Liver (tissue), 9 donors: ENCODE measurements around the gene SERPINE2. TPM values are rescaled to one million over a fixed set of nuclear protein-coding genes. Genes with fewer than 3 reads are reported as not detected.

Experiments
- DNase-seq: peaks from one replicate; pipeline ENCODE4 v3.0.0-alpha.2; 2017; ENCODE audit warnings: low spot score
- H3K27ac ChIP-seq, 2 donors: one replicate each; pipeline ENCODE4 v1.7.0; 2013; ENCODE audit warnings: inconsistent platforms in 2 of 2, low read length in 2 of 2, control low read depth in 1 of 2, low read depth in 1 of 2, mild to moderate bottlenecking in 1 of 2
- H3K27me3 ChIP-seq, 4 donors: one replicate each; pipeline versions ENCODE4 v1.6.1 to v1.7.0; 2013; ENCODE audit warnings: low read length in 3 of 4, inconsistent platforms in 1 of 4, mild to moderate bottlenecking in 1 of 4, moderate library complexity in 1 of 4; ENCODE audit not compliant: control insufficient read depth in 4 of 4, insufficient read depth in 4 of 4
- H3K36me3 ChIP-seq, 4 donors: one replicate each; pipeline versions ENCODE4 v1.6.1 to v1.7.0; 2013; ENCODE audit warnings: low read length in 3 of 4, mild to moderate bottlenecking in 3 of 4, low read depth in 1 of 4, moderate library complexity in 1 of 4; ENCODE audit not compliant: control insufficient read depth in 4 of 4, insufficient read depth in 3 of 4
- H3K4me1 ChIP-seq, 4 donors: one replicate each; pipeline versions ENCODE4 v1.6.1 to v1.7.0; 2013; ENCODE audit warnings: low read length in 3 of 4, mild to moderate bottlenecking in 3 of 4, moderate library complexity in 1 of 4; ENCODE audit not compliant: control insufficient read depth in 4 of 4, insufficient read depth in 4 of 4
- H3K4me3 ChIP-seq, 3 donors: one replicate each; pipeline versions ENCODE4 v1.6.1 to v1.7.0; 2013; ENCODE audit warnings: low read length in 3 of 3, control low read depth in 1 of 3, low read depth in 1 of 3, mild to moderate bottlenecking in 1 of 3
- H3K9ac ChIP-seq, 2 donors: one replicate each; pipeline ENCODE4 v1.7.0; 2013; ENCODE audit warnings: low read length in 2 of 2, mild to moderate bottlenecking in 2 of 2, moderate library complexity in 2 of 2, control low read depth in 1 of 2, low read depth in 1 of 2
- H3K9me3 ChIP-seq, 4 donors: one replicate each; pipeline versions ENCODE4 v1.6.1 to v1.7.0; 2013; ENCODE audit warnings: low read length in 3 of 4; ENCODE audit not compliant: control insufficient read depth in 4 of 4
- EGR1 ChIP-seq, 2 donors: IDR thresholded peaks; 2 replicates each; pipeline ENCODE4 v1.6.1; 2016 to 2018; ENCODE audit warnings: antibody characterized with exemption in 2 of 2, low read depth in 2 of 2
- FOXA1 ChIP-seq: IDR thresholded peaks from 2 replicates; pipeline ENCODE4 v1.6.1; 2016; ENCODE audit warnings: antibody characterized with exemption
- HNF4A ChIP-seq, 2 donors: conservative IDR thresholded peaks; 2 replicates each; pipeline ENCODE4 v1.6.1; 2016; ENCODE audit warnings: antibody characterized with exemption in 2 of 2, mild to moderate bottlenecking in 2 of 2
- HNF4G ChIP-seq: IDR thresholded peaks from 2 replicates; pipeline ENCODE4 v1.6.1; 2016; ENCODE audit warnings: antibody characterized with exemption
- JUND ChIP-seq, 2 donors: IDR thresholded peaks; 2 replicates each; pipeline ENCODE4 v1.6.1; 2016; ENCODE audit warnings: antibody characterized with exemption in 2 of 2
- NR2F2 ChIP-seq: IDR thresholded peaks from 2 replicates; pipeline ENCODE4 v1.6.1; 2016; ENCODE audit warnings: antibody characterized with exemption
- RAD21 ChIP-seq, 2 donors: IDR thresholded peaks; 2 replicates each; pipeline ENCODE4 v1.6.1; 2016; ENCODE audit warnings: antibody characterized with exemption in 2 of 2, mild to moderate bottlenecking in 2 of 2
- RXRA ChIP-seq, 2 donors: IDR thresholded peaks; 2 replicates each; pipeline ENCODE4 v1.6.1; 2017 to 2018; ENCODE audit warnings: antibody characterized with exemption in 2 of 2, mild to moderate bottlenecking in 1 of 2
- SP1 ChIP-seq: IDR thresholded peaks from 2 replicates; pipeline ENCODE4 v1.6.1; 2018; ENCODE audit warnings: antibody characterized with exemption, mild to moderate bottlenecking
- TAF1 ChIP-seq: conservative IDR thresholded peaks from 2 replicates; pipeline ENCODE4 v1.6.1; 2016; ENCODE audit warnings: antibody characterized with exemption, mild to moderate bottlenecking
- YY1 ChIP-seq: IDR thresholded peaks from 2 replicates; pipeline ENCODE4 v1.6.1; 2016; ENCODE audit warnings: antibody characterized with exemption, mild to moderate bottlenecking
- ZBTB33 ChIP-seq: IDR thresholded peaks from 2 replicates; pipeline ENCODE4 v1.6.1; 2016; ENCODE audit warnings: antibody characterized with exemption
- WGBS: extraction: QIAGEN DNeasy Blood & Tissue Kit; methylation state at CpG from one replicate; pipeline ENCODE4 v1.1.7; 2013; 5-methylcytosine and 5-hydroxymethylcytosine counted together
- polyA plus RNA-seq, 2 donors: library from polyadenylated mRNA; stranded (reverse) in 1 of 2; unstranded in 1 of 2; fragments of 200-250 nt in 1 of 2; fragments of >200 nt in 1 of 2; fragmentation: Nextera tagmentation in 1 of 2; extraction: Ambion mirVana in 1 of 2; gene quantifications; one replicate each; pipeline versions ENCODE4 v1.2.1 to v1.2.3, GENCODE V29; 2013 to 2015
- total RNA-seq, 2 donors: library from RNA; depleted of rRNA; stranded (reverse); fragments of >200 nt; gene quantifications; one replicate each; pipeline ENCODE4 v1.2.3, GENCODE V29; 2014
- TF ChIP-seq, protein P1 (sequence below): IDR thresholded peaks from 2 replicates; pipeline ENCODE4 v1.6.1; 2016; ENCODE audit warnings: antibody characterized with exemption, mild to moderate bottlenecking
- TF ChIP-seq, protein P2 (sequence below): IDR thresholded peaks from 2 replicates; pipeline ENCODE4 v1.6.1; 2016; ENCODE audit warnings: antibody characterized with exemption
- donor health status: healthy.
- donor health status: healthy.
- donor health status: healthy.
- donor health status: healthy.
- donor health status: healthy.

The SERPINE2 gene
- total and polyA plus RNA-seq, 4 donors = 0.92 to 4.8 (median 2.3) TPM

DNA sequence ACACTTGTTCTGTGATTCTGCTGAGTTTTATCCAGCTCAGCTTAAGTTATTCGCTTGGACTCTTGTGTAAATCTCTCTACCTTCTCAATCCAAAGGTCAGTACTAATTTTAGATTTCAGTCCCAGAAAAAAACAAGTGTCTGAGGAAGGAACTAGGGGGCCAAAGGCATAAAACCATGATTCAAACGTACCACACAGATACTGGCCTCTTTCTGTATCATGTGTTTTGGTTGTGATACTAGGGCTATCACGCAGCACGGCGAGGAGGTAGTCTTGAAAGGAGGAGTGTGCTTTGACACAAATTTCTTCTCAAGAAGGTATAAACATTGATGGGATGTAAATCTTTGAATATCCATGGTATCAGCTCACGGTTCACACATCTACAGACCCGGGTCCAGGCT is 8.3 kb downstream of the SERPINE2 start:
- no peak overlapping the region for H3K27ac ChIP-seq
- H3K4me3 ChIP-seq = no peak overlapping the region
- no peaks in the 10 kb centered on the region for H3K4me1 ChIP-seq
- peaks cover 0 to 2% (median 0%) of the 10 kb centered on the region in 4 donors for H3K9me3 ChIP-seq
- WGBS = 78% methylated on average over 7 of the region's 7 CpGs
- H3K27me3 ChIP-seq = peaks cover 0 to 8% (median 0%) of the 10 kb centered on the region in 4 donors
- H3K9ac ChIP-seq = no peak overlapping the region
- no peak for DNase-seq
- no peaks in the 10 kb centered on the region for H3K36me3 ChIP-seq
- TF ChIP-seq HNF4G (no peak), TAF1 (no peak), SP1 (no peak), JUND (IDR thresholded peaks at IDR 0.05) (no peak), EGR1 (IDR thresholded peaks at IDR 0.05; ENCODE audit: low read depth in 2 of 2) (no peak), FOXA1 (no peak), YY1 (no peak), NR2F2 (no peak), RAD21 (IDR thresholded peaks at IDR 0.05) (no peak), RXRA (IDR thresholded peaks at IDR 0.05) (no peak), HNF4A (conservative IDR thresholded peaks at IDR 0.05) (no peak)
- TF ChIP-seq, protein P1, sequence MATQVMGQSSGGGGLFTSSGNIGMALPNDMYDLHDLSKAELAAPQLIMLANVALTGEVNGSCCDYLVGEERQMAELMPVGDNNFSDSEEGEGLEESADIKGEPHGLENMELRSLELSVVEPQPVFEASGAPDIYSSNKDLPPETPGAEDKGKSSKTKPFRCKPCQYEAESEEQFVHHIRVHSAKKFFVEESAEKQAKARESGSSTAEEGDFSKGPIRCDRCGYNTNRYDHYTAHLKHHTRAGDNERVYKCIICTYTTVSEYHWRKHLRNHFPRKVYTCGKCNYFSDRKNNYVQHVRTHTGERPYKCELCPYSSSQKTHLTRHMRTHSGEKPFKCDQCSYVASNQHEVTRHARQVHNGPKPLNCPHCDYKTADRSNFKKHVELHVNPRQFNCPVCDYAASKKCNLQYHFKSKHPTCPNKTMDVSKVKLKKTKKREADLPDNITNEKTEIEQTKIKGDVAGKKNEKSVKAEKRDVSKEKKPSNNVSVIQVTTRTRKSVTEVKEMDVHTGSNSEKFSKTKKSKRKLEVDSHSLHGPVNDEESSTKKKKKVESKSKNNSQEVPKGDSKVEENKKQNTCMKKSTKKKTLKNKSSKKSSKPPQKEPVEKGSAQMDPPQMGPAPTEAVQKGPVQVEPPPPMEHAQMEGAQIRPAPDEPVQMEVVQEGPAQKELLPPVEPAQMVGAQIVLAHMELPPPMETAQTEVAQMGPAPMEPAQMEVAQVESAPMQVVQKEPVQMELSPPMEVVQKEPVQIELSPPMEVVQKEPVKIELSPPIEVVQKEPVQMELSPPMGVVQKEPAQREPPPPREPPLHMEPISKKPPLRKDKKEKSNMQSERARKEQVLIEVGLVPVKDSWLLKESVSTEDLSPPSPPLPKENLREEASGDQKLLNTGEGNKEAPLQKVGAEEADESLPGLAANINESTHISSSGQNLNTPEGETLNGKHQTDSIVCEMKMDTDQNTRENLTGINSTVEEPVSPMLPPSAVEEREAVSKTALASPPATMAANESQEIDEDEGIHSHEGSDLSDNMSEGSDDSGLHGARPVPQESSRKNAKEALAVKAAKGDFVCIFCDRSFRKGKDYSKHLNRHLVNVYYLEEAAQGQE = no peak
- TF ChIP-seq, protein P2, sequence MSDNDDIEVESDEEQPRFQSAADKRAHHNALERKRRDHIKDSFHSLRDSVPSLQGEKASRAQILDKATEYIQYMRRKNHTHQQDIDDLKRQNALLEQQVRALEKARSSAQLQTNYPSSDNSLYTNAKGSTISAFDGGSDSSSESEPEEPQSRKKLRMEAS = no peak

DNA sequence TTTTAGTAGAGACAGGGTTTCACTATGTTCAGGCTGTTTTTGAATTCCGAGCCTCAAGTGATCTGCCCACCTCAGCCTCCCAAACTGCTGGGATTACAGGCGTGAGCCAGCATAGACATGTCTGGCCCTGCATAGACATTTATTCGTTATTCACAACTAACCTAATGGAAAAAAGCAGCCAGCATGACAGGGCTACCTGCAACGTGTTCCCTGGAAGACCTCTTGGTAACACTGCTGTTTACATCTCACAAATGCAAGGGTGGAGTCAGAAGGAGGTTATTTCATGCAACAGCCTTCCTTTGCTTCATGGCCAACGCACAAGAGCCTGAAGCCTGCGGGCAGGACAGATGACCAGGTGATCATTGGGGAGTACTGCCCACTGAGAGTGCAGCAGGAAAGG is 9.2 kb downstream of the SERPINE2 start:
- DNase-seq = no peak
- Histone ChIP-seq H3K36me3 (no peaks in the 10 kb centered on the region), H3K4me1 (no peaks in the 10 kb centered on the region), H3K27me3 (peaks cover 0 to 6% (median 0%) of the 10 kb centered on the region in 4 donors), H3K9ac (no peak overlapping the region), H3K9me3 (peaks cover 0 to 2% (median 0%) of the 10 kb centered on the region in 4 donors), H3K27ac (no peak overlapping the region), H3K4me3 (no peak overlapping the region)
- TF ChIP-seq JUND (IDR thresholded peaks at IDR 0.05) = no peak
- TF ChIP-seq EGR1 (IDR thresholded peaks at IDR 0.05; ENCODE audit: low read depth in 2 of 2) = no peak
- TF ChIP-seq, protein P1 = no peak
- TF ChIP-seq SP1 = no peak
- TF ChIP-seq HNF4G = no peak
- no peak for TF ChIP-seq RXRA (IDR thresholded peaks at IDR 0.05)
- TF ChIP-seq HNF4A (conservative IDR thresholded peaks at IDR 0.05) = no peak
- no peak for TF ChIP-seq RAD21 (IDR thresholded peaks at IDR 0.05)
- no peak for TF ChIP-seq ZBTB33
- TF ChIP-seq NR2F2 = no peak
- no peak for TF ChIP-seq FOXA1
- WGBS = 90% methylated on average over 6 of the region's 6 CpGs
